Embryonic facial prominence (tissue), 1 donor: ENCODE results near the gene LDLRAD4.

ENCODE experiments used
- DNase-seq: peaks from one replicate; pipeline ENCODE4 v3.0.0-alpha.2; 2016; ENCODE audit errors: extremely low spot score

Gene LDLRAD4

GRCh38 chr18:13531681-13532325 is 313.2 kb downstream of the LDLRAD4 start:
- DNase-seq: no peak

GRCh38 chr18:13532406-13533075 is 314.0 kb downstream of the LDLRAD4 start:
- no peak for DNase-seq

- no peak for DNase-seq
Measured at GRCh38 chr18:13534631-13535030, 316.1 kb downstream of the LDLRAD4 start.

- DNase-seq: no peak
Measured at GRCh38 chr18:13536578-13536977, 318.0 kb downstream of the LDLRAD4 start.

- DNase-seq: no peak
Measured at GRCh38 chr18:13537022-13537780, 318.6 kb downstream of the LDLRAD4 start.

- DNase-seq: no peak
Measured at GRCh38 chr18:13538630-13539029, 320.1 kb downstream of the LDLRAD4 start.

GRCh38 chr18:13539050-13539449 is 320.5 kb downstream of the LDLRAD4 start:
- DNase-seq: no peak

- DNase-seq: no peak
Measured at GRCh38 chr18:13539843-13540476, 321.4 kb downstream of the LDLRAD4 start.

GRCh38 chr18:13540477-13541182 is 322.1 kb downstream of the LDLRAD4 start:
- DNase-seq: no peak

- DNase-seq: no peak
Measured at GRCh38 chr18:13541621-13542519, 323.3 kb downstream of the LDLRAD4 start.

- DNase-seq: no peak
Measured at GRCh38 chr18:13542520-13542847, 323.9 kb downstream of the LDLRAD4 start.

GRCh38 chr18:13543144-13543543 is 324.6 kb downstream of the LDLRAD4 start:
- no peak for DNase-seq

- no peak for DNase-seq
Measured at GRCh38 chr18:13543811-13544732, 325.5 kb downstream of the LDLRAD4 start.

GRCh38 chr18:13544953-13545352 is 326.4 kb downstream of the LDLRAD4 start:
- no peak for DNase-seq

- DNase-seq: no peak
Measured at GRCh38 chr18:13545514-13545913, 327.0 kb downstream of the LDLRAD4 start.

GRCh38 chr18:13545955-13546354 is 327.4 kb downstream of the LDLRAD4 start:
- DNase-seq: no peak

- no peak for DNase-seq
Measured at GRCh38 chr18:13546638-13547037, 328.1 kb downstream of the LDLRAD4 start.

GRCh38 chr18:13547347-13547746 is 328.8 kb downstream of the LDLRAD4 start:
- no peak for DNase-seq

GRCh38 chr18:13548106-13548819 is 329.7 kb downstream of the LDLRAD4 start:
- DNase-seq: no peak
